GM08714 (cell line): ENCODE results near the gene DUSP6.
A peak's percentile ranks its signal among the peaks of the same experiment; 100 is the strongest.
"Not testable (repeated sequence)": the region's sequence is repeated elsewhere in the genome, so short reads cannot be mapped to it uniquely, and the experiment has no call there.

Source experiments
- H3K4me3 ChIP-seq: fragments of 200-500 bp; sonication (Bioruptor generic); 2 replicates; pipeline ENCODE4 v1.5.1; 2014; ENCODE audit warnings: mild to moderate bottlenecking, low read length, inconsistent platforms
- ZNF274 ChIP-seq: IDR thresholded peaks from 2 replicates; pipeline ENCODE4 v1.6.1; 2012; ENCODE audit warnings: mild to moderate bottlenecking, low read depth, low read length

The DUSP6 gene

DNA sequence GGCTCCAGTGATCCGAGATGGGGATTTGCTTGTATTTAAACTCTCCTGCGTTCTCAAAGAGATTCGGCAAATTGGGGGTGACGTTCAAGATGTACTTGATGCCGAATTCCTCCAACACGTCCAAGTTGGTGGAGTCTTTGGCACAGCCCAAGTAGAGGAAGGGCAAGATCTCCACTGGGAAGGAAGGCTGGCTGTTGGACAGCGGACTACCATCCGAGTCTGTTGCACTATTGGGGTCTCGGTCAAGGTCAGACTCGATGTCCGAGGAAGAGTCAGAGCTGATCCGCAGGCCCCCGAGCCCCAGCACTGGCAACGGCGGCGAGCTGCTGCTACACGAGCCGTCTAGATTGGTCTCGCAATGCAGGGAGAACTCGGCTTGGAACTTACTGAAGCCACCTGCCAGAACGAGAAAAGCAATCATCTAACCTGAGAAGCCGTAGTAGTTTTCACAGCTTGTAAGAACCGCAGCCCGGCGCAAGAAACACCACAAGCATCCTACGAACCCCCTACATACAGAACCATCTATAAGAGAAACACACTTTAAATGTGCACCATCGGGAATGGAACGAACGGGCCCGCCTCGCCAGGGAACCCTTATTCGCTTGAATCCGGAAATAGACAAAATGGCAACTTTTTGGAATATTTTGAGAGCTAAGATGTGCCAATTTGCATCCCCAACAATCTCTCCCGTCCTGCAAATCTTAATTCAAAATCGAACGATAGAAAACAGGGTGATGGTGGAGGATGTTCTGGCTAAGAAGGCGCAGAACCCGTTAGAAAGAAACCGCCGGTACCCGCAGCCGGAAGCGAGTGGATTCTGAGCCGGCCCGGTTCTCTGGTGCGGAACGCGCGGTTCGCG lies 1.4 kb downstream of the DUSP6 start:
- H3K4me3 ChIP-seq: peak overlapping the region; percentile 58
- no peak for TF ChIP-seq ZNF274

DNA sequence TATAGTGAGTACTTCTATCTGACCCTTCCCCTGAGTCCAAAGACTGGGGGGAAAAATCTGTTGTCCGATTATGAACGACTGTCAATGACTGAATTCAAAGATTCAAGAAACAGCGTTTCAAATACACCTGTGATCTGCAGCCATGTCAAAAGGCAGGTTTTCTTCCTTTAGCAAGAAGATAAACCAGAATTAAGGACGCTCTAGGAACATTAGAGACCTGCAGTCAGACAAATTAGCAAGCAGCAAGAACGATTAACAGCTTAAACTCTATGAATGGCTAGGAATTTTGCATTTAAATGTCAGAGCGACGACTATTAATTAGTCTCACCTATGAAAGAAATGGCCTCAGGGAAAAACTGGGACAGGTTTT lies 2.1 kb downstream of the DUSP6 start:
- TF ChIP-seq ZNF274: no peak
- peak overlapping the region; percentile 58; the same call in 1 of the 2 replicates for H3K4me3 ChIP-seq

DNA sequence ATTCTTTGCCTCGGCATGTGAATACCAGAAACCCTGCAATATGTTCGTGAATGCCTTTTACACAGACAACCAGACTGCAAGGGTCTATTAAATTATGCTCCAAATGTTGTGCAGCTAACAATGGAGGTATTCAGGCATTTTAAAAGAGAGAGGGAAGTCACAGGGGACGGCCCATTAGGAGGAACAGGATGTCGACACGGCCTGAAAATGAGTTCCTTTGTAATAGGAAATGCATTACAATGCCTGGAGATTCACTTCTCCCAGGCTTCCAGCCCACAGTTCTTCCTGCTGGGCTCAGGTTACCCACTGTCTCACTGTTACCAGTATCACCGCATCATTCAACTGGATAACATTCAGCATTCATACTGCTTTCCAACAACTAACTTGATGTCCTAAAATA lies 2.5 kb downstream of the DUSP6 start:
- H3K4me3 ChIP-seq: no peak overlapping the region
- no peak for TF ChIP-seq ZNF274

DNA sequence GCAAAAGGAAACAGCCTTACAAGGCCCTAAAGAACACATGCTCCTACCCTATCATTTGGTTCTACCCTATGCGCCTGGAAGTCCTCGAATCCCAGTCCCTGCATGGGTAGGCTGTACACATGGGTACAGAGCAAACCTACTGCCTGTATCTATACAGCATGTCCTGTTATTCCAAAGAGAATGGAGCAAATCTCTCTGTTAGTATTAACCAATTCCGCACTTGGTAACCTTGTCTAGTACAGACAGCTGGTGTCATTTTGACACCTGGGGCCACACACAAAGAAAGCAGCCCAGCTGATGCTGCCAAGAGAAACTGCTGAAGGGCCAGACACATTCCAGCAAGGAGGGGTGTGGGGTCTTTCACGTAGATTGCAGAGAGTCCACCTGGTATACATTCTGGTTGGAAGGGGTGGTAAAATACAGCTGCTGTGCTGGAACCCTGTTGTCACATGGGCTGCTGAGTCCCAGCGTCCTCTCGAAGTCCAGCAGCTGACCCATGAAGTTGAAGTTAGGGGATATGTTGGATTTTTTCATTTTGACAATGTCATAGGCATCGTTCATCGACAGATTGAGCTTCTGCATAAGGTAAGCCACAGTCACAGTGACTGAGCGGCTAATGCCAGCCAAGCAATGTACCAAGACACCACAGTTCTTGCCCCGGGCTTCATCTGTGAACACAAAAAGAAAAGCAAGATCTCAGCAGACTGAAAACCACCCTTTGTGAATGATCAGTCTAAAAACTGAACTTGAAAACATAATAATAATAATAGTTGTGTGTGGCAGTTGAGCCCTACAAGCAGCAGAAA lies 3.2 kb downstream of the DUSP6 start:
- TF ChIP-seq ZNF274: no peak
- H3K4me3 ChIP-seq: no peak overlapping the region

DNA sequence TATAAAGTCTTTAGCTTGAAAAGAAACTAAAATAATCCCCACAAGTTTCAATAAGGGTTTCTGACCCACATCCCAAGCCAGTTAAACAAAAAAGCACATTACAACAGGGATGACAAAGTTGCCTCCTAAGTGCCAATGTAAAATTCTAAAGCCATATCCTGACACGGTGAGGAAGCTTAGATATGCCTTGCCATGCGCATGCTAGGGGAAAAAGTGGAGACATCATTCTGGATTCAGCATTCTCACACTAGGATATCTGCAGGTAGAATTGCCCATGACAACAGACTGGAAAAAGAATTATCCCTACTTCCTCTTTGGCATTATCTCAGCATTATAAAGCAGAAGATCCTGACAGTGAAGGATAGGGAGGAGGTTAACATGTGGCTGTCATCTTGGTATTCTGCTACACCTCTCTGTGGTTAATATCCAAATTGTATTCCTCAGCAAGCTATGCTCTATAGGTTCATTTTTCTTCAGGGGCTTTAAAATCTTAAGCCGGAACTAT lies 4.9 kb downstream of the DUSP6 start:
- no peak for TF ChIP-seq ZNF274
- H3K4me3 ChIP-seq: no peak overlapping the region

DNA sequence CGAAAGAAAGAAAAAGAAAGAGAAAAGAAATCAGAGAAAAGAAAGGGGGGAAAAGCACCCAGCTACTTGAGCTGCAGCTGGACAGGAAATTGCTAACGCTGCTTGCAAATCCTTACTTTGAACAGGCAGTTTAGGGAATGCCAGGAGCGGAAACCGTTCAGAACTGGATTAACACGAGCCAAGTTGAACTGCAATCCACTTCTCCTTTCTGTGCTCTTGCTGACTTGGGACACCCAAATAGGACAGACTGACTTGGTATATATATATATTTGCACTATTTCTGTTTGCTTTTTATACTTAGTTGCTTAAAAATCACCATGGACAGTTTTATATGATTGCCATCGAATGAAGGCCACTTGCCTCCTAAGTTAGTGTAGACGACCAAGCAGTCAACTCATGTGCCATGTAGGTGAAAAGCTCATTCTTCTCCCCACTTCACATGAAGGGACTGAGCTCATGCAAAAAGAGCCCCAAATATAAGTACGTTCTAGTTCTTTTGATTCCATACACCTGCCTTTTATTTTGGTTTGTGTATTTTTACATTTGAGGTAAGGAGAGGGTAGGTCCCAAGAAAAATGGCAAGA lies 5.5 kb downstream of the DUSP6 start:
- no peak for TF ChIP-seq ZNF274
- peak overlapping the region; percentile 49; the same call in 1 of the 2 replicates for H3K4me3 ChIP-seq

DNA sequence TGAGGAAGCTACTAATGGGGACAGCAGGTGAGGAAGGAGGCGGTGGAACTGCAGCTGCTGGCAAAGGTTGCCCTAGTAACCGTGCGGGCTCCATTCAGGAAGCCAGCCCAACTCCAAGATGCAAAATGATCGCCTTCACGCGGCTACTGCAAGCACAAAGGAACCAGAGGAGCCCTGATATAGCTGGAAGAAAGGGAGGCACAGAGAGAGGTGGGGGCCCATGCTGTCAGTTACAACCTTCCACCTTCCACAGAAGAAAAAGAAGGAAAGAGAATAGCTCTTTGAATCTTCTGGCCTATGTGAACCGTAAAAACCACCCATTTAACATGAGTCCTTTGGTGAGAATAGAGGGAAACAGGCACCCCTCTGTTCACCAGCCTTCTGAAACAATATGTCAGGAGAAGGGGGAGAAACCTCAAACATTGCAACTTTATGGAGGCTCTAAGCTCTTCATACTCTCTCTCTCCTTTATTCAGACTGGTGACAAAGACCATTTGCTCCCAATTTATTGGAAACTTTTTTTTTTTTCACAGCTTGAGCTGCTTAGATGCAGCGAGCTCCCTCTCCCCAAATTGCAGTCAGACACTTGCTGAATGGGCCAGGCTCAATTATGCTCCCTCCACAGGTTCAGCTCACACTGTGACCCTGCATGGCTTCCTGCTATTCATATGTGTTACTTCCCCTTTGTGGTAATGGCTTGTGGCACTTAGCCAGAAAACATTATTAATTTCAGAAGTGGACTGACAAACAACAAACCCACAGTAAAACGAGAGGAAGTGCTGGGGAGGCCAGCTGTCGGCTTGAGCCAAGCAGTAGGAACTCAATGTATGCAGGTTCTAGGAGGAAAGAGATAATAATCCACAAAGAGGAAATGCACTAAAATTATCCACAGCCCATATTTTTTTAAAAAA lies 6.2 kb downstream of the DUSP6 start:
- no peak for TF ChIP-seq ZNF274
- peak overlapping the region; percentile 49; the same call in 1 of the 2 replicates for H3K4me3 ChIP-seq

DNA sequence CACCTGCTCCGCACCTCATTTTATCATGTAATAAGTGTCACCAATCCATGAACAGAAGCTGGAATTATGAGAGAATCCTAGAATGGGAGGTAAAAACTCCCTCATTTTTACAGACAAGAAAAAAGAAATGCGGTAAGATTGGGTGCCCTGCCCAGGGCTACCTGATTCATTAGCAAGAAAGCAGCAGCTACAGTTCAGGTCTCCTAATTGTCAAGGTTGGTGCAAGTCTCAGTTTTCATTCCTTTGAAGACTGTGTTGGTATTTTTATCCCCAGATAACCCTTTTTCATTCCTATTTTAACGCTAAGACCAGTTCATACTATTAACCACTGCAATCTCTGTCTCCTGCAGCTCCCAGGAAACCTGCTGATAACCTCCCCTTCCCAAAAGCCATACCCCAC lies 6.9 kb downstream of the DUSP6 start:
- H3K4me3 ChIP-seq: no peak overlapping the region
- TF ChIP-seq ZNF274: no peak

DNA sequence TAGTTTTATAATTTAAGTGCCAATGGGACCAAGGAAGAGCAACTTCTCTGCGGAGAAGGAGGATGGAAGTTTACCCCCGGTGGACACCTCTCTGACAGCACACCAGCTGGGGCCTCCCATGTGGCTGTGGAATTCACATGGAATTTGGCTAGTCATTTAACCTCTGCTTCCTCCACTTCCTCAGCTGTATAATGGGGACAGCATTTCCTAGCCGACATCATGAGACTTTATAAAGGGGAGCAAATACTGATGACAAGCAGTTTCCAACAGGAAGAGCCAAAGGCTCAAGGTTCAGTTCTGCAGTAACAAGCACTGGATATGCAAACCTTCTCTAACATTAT lies 7.5 kb downstream of the DUSP6 start:
- TF ChIP-seq ZNF274: no peak
- no peak overlapping the region for H3K4me3 ChIP-seq

DNA sequence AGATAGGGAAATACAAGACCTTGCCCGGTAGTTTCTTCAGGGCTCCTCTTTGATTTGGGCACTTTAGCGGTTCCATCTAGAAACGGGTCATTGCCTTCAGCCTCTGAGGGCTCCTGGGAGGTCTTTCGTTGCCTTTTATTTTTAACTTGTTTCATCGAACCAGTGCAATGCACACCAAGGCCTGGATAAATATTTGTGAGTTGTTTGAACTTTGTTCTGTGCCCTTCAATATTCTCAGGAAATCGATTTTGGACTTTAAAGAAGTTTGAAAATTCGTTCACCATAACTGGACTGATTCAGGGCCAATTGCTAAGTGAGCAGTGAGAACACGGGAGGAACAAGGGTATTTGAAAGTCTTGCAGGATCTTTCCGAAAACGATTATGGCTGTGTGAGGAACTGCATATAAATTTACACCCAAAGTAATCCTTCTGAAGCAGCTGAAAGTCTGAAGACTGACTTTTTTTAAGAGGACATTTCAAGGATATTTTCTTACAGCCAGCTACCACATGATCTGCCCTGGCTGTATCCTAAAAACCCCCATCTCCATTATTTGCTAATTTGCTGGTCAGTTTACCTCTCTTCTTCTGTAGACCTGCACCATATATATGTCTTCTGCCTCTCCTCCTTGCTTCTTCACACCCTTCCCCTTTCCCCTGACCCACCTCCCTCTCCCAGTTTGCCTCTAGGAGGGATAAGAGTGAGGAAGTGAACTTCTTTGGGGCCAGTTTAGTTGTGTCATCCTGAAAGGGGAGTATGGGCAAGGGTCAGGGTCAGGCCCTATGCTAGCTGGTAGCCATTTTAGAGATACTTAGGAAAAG lies 8.0 kb downstream of the DUSP6 start:
- H3K4me3 ChIP-seq: no peak overlapping the region
- no peak for TF ChIP-seq ZNF274

DNA sequence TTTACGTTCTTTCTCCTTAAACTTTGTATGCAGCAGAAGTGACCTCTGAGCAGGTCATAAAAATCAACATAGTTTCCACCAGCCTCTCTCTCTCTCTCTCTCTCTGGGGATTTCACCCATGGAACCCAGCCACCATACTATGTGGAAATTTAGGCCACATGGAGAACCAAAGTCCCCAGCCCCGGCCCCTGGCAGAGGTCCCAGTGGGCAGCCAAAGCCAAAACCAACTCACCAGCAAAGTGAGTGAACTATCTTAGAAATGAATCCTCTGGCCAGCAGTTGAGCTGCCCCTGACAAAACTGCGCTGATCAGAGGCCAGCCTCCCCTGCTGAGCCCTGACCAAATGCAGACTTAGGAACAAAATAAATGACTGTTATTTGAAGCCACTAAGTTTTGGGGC lies 9.2 kb downstream of the DUSP6 start:
- no peak overlapping the region for H3K4me3 ChIP-seq
- TF ChIP-seq ZNF274: no peak

DNA sequence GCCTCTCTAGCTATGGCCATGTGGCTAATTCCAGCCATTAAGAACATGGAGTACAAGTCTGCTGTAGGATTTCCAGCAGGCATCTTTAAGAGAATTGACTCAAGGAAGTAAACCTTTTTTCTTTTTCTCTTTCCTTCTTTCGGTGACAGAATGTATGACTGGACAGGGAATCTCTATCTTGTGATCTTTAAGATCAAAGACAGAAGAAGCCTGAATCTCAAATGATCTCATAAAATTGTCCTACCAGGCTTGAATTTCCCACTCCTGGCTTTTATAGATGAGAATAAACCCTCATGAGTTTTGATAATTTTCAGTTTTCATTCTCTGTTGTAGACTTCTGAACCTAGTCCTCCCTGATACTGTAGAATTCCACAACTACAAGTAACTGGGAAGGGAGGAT lies 11.4 kb downstream of the DUSP6 start:
- no peak for TF ChIP-seq ZNF274
- H3K4me3 ChIP-seq: no peak overlapping the region

DNA sequence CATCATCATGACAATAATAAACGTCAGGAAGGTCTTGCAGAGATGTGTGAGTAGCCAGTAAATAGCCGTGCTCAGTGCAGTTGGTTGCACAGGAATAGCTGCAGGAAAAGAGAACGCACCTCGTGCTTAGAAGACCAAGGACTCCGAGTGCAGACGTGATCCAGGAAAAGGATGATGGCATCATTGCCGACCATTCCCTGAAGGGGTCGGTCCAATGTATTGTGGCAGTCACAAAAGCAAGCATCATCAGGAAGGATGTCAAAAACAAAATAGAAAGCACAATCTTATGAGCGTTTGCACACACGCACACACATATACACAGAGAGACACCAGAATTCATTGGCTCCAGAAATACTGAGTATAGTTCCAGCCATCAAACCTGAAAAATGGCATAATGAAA lies 12.8 kb downstream of the DUSP6 start:
- no peak for TF ChIP-seq ZNF274
- H3K4me3 ChIP-seq: no peak overlapping the region

DNA sequence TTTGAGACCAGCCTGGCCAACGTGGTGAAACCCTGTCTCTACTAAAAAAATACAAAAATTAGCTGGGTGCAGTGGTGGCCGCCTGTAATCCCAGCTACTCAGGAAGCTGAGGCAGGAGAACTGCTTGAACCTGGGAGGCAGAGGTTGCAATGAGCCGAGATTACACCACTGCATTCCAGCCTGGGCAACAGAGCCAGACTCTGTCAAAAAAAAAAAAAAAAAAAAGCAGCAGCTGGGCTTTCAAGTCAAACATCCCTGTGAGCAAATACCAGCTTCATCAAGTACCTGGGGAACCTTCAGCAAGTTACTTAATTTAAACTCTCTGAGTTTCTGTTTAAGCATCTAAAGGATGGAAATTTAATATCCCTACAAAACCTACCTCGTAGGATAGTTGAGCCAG lies 15.2 kb downstream of the DUSP6 start:
- not testable (repeated sequence) for H3K4me3 ChIP-seq
